Suprapubic skin (tissue), 4 donors: ENCODE results near the gene CIAO2A.

Source experiments
- CTCF ChIP-seq, 2 donors: fragments of 200-600 bp in 1 of 2; fragments of 450-650 bp in 1 of 2; sonication (generic) in 1 of 2; IDR thresholded peaks; one replicate each; pipeline ENCODE4 v1.5.1; 2016 to 2019; ENCODE audit warnings: antibody characterized with exemption in 2 of 2, mild to moderate bottlenecking in 1 of 2, moderate library complexity in 1 of 2
- EP300 ChIP-seq: sonication (generic); formaldehyde crosslinking; IDR thresholded peaks from one replicate; pipeline ENCODE4 v1.6.1; 2017; ENCODE audit warnings: antibody characterized with exemption
- POLR2A ChIP-seq, 2 donors: fragments of 450-650 bp; IDR thresholded peaks; one replicate each; pipeline ENCODE4 v1.6.1; 2017; ENCODE audit warnings: antibody characterized with exemption in 2 of 2, mild to moderate bottlenecking in 2 of 2, moderate library complexity in 2 of 2
- POLR2AphosphoS5 ChIP-seq, 3 donors: sonication (generic); formaldehyde crosslinking; IDR thresholded peaks; one replicate each; pipeline ENCODE4 v1.6.1; 2017; ENCODE audit warnings: antibody characterized with exemption in 3 of 3

DNA sequence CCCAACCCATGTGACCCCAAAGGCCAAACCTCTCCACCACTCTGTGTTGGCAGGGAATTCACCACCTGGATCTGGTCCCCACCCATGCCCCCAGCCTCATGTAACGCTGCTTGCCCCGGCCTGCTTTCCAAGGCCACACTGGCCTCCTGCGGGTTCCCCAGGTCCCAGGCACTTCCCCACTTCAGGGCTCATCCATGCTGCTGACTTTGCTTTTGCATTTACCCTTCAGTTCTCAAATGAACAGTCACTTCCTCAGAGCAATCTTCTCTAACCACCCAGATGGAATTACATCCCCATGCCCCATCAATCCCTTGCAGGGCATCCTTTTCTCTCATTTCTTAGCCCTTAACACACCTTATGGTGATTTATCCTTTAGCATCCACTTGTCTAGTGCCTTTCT, 56.5 kb downstream of the CIAO2A start:
- TF ChIP-seq POLR2A (IDR thresholded peaks at IDR 0.05) (no peak), POLR2AphosphoS5 (IDR thresholded peaks at IDR 0.05) (no peak), CTCF (IDR thresholded peaks at IDR 0.05) (no peak), EP300 (no peak)
